Measurements from ENCODE around the gene CLCNKA.
"Not testable (repeated sequence)": the region's sequence is repeated elsewhere in the genome, so short reads cannot be mapped to it uniquely, and the experiment has no call there.

GRCh38 chr1:16033103-16033632 lies 11.3 kb downstream of the CLCNKA start:
- TF ChIP-seq CTCF, POLR2A (IDR thresholded peaks at IDR 0.05): not testable (repeated sequence)

All from right lobe of liver (tissue), 4 donors.